HCT116 (cell line): ENCODE measurements around the gene ATP13A2. TPM values are rescaled to one million over a fixed set of nuclear protein-coding genes. Genes with fewer than 3 reads are reported as not detected.

Source experiments
- ATAC-seq: fragments of 200-7000 bp; cut with Tn5 transposase; 2 replicates; pipeline ENCODE4 v1.9.1; 2020; ENCODE audit warnings: mild to moderate bottlenecking, moderate library complexity
- BruUV-seq: library from RNA; stranded (reverse); fragments of 400-500 nt; replicated peaks from 2 replicates; lab custom pipeline; 2021; lab: Mats Ljungman, UMichigan
- CTCF ChIA-PET: fragments of 300-600 bp; sonication (Branson Sonifier 250); formaldehyde crosslinking; loops from one replicate; lab custom pipeline; 2021; ENCODE audit warnings: antibody characterized with exemption; lab: Charles Lee
- POLR2A ChIA-PET: fragments of 300-600, 350-600 bp; sonication (Branson Sonifier 250); formaldehyde crosslinking; loops from one replicate; lab custom pipeline; 2021; ENCODE audit warnings: antibody characterized with exemption; lab: Charles Lee
- RAD21 ChIA-PET, 2 experiments: fragments of 300-600 bp; sonication (Branson Sonifier 250); formaldehyde crosslinking; loops; one replicate each; lab custom pipeline; 2023; ENCODE audit warnings: low total read pairs in 2 of 2; ENCODE audit not compliant: uncharacterized antibody in 2 of 2, unreplicated experiment in 2 of 2, low non-redundant PET in 1 of 2; lab: Charles Lee
- DNase-seq: peaks from one replicate; pipeline ENCODE4 v3.0.0-alpha.2; 2010; ENCODE audit warnings: low read depth, low spot score
- H2AFZ ChIP-seq: fragments of 200-600 bp; shearing (Covaris generic), sonication (generic); 2 replicates; pipeline ENCODE4 v1.6.1; 2017; ENCODE audit warnings: low read depth, mixed run types, mixed read lengths, antibody characterized with exemption, low read length; ENCODE audit not compliant: poor library complexity, severe bottlenecking
- H3K27ac ChIP-seq: 2 replicates; pipeline ENCODE4 v1.5.1; 2012; ENCODE audit warnings: low read depth, low read length
- H3K27me3 ChIP-seq: fragments of 200-600 bp; sonication (generic); 2 replicates; pipeline ENCODE4 v1.6.1; 2016; ENCODE audit warnings: mixed run types, low read length, mixed read lengths; ENCODE audit not compliant: insufficient read depth
- H3K36me3 ChIP-seq, 2 experiments: fragments of 200-500 bp in 1 of 2; fragments of 200-600 bp in 1 of 2; sonication (Bioruptor generic) in 1 of 2; sonication (generic) in 1 of 2; 2 replicates each; pipeline versions ENCODE4 v1.5.1 to v1.6.1; 2014 to 2016; ENCODE audit warnings: low read length in 2 of 2, inconsistent platforms in 1 of 2, mixed read lengths in 1 of 2, mixed run types in 1 of 2; ENCODE audit not compliant: insufficient read depth in 2 of 2, control insufficient read depth in 1 of 2
- H3K4me1 ChIP-seq, 2 experiments: fragments of 200-600 bp in 1 of 2; sonication (generic) in 1 of 2; 2 replicates each; pipeline versions ENCODE4 v1.5.1 to v1.6.1; 2012 to 2017; ENCODE audit warnings: low read length in 2 of 2, inconsistent platforms in 1 of 2, mild to moderate bottlenecking in 1 of 2, mixed read lengths in 1 of 2, mixed run types in 1 of 2, moderate library complexity in 1 of 2; ENCODE audit not compliant: insufficient read depth in 2 of 2, control insufficient read depth in 1 of 2
- H3K4me2 ChIP-seq: fragments of 200-600 bp; sonication (generic); 2 replicates; pipeline ENCODE4 v1.6.1; 2017; ENCODE audit warnings: mixed run types, low read length, mixed read lengths
- H3K4me3 ChIP-seq, 2 experiments: fragments of 200-600 bp in 1 of 2; sonication (generic) in 1 of 2; replicated peaks in 1 of 2; 2 replicates each; pipeline ENCODE4 v1.5.1; 2011 to 2016; ENCODE audit warnings: low read length in 2 of 2, control low read depth in 1 of 2, low read depth in 1 of 2, mild to moderate bottlenecking in 1 of 2, mixed read lengths in 1 of 2, mixed run types in 1 of 2
- H3K79me2 ChIP-seq: fragments of 200-600 bp; sonication (generic); 2 replicates; pipeline ENCODE4 v1.6.1; 2017; ENCODE audit warnings: mild to moderate bottlenecking, mixed run types, low read length, moderate library complexity, mixed read lengths; ENCODE audit not compliant: insufficient read depth
- H3K9ac ChIP-seq: fragments of 200-600 bp; sonication (generic); 2 replicates; pipeline ENCODE4 v1.6.1; 2016; ENCODE audit warnings: low read length, mixed read lengths
- H3K9me2 ChIP-seq: fragments of 200-600 bp; sonication (generic), shearing (Covaris generic); 2 replicates; pipeline ENCODE4 v1.6.1; 2017; ENCODE audit warnings: mixed run types, mild to moderate bottlenecking, moderate library complexity; ENCODE audit not compliant: insufficient read depth
- H3K9me3 ChIP-seq, 2 experiments: fragments of 200-500 bp in 1 of 2; fragments of 200-600 bp in 1 of 2; sonication (Bioruptor generic) in 1 of 2; sonication (generic) in 1 of 2; 2 replicates each; pipeline ENCODE4 v1.6.1; 2014 to 2017; ENCODE audit warnings: low read length in 2 of 2, mixed read lengths in 2 of 2, inconsistent platforms in 1 of 2, low read depth in 1 of 2, mild to moderate bottlenecking in 1 of 2, mixed run types in 1 of 2, moderate library complexity in 1 of 2; ENCODE audit not compliant: control insufficient read depth in 1 of 2, insufficient read depth in 1 of 2
- H4K20me1 ChIP-seq: fragments of 200-600 bp; sonication (generic), shearing (Covaris generic); 2 replicates; pipeline ENCODE4 v1.6.1; 2017; ENCODE audit warnings: mixed run types, mild to moderate bottlenecking, moderate library complexity; ENCODE audit not compliant: insufficient read depth
- CBX3 ChIP-seq: IDR thresholded peaks from 2 replicates; pipeline ENCODE4 v1.6.1; 2012; ENCODE audit warnings: low read depth
- CEBPB ChIP-seq: IDR thresholded peaks from 2 replicates; pipeline ENCODE4 v1.6.1; 2012; ENCODE audit warnings: low read depth
- ELF1 ChIP-seq: IDR thresholded peaks from 2 replicates; pipeline ENCODE4 v1.6.1; 2012; ENCODE audit warnings: low read depth, borderline replicate concordance
- EZH2 ChIP-seq: fragments of 200-600 bp; sonication (generic); IDR thresholded peaks from 2 replicates; pipeline ENCODE4 v1.6.1; 2017; ENCODE audit warnings: antibody characterized with exemption, mixed run types
- EZH2phosphoT487 ChIP-seq: fragments of 200-600 bp; IDR thresholded peaks from 2 replicates; pipeline ENCODE4 v1.6.1; 2018; ENCODE audit warnings: antibody characterized with exemption, borderline replicate concordance
- FOSL1 ChIP-seq: IDR thresholded peaks from 2 replicates; pipeline ENCODE4 v1.6.1; 2012; ENCODE audit warnings: low read depth
- MAX ChIP-seq: IDR thresholded peaks from 2 replicates; pipeline ENCODE4 v1.6.1; 2012
- POLR2A ChIP-seq: IDR thresholded peaks from 2 replicates; pipeline ENCODE4 v1.7.0; 2011; ENCODE audit warnings: borderline replicate concordance; ENCODE audit not compliant: insufficient read depth, insufficient read length; ENCODE audit errors: extremely low read depth
- POLR2AphosphoS5 ChIP-seq: IDR thresholded peaks from 2 replicates; pipeline ENCODE4 v1.6.1; 2011; ENCODE audit warnings: mild to moderate bottlenecking, low read depth, low read length, moderate library complexity
- RAD21 ChIP-seq: IDR thresholded peaks from 2 replicates; pipeline ENCODE4 v1.6.1; 2012; ENCODE audit warnings: low read depth, mild to moderate bottlenecking
- REST ChIP-seq: IDR thresholded peaks from 2 replicates; pipeline ENCODE4 v1.6.1; 2012; ENCODE audit warnings: low read depth
- TCF7L2 ChIP-seq: IDR thresholded peaks from 2 replicates; pipeline ENCODE4 v1.7.0; 2011; ENCODE audit warnings: borderline replicate concordance, inconsistent platforms; ENCODE audit not compliant: insufficient read depth, insufficient read length; ENCODE audit errors: extremely low read depth
- YY1 ChIP-seq: IDR thresholded peaks from 2 replicates; pipeline ENCODE4 v1.6.1; 2011; ENCODE audit warnings: low read length, low read depth, moderate library complexity, mild to moderate bottlenecking; ENCODE audit not compliant: insufficient replicate concordance; ENCODE audit errors: extremely low read depth
- ZFX ChIP-seq: fragments of 450-650 bp; IDR thresholded peaks from 2 replicates; pipeline ENCODE4 v1.6.1; 2017
- intact Hi-C: fragments of 100-400 bp; cut with micrococcal nuclease; formaldehyde crosslinking; loops from 2 replicates; pipeline ENCODE4 v1.10.0; 2022
- total RNA-seq: library from RNA; stranded (reverse); gene quantifications from one replicate; pipeline ENCODE4 v1.2.1, GENCODE V29; 2021; ENCODE audit not compliant: unreplicated experiment

ATP13A2 gene
- total RNA-seq, 1 experiment from 2014 or later, result 60.5 TPM

- H3K79me2 ChIP-seq, result no peaks in the 10 kb centered on the region
- BruUV-seq, result no TSS peak
- no peaks in the 10 kb centered on the region for H3K27me3 ChIP-seq
- no peaks in the 10 kb centered on the region for H3K9me3 ChIP-seq
- H3K9me2 ChIP-seq, result no peaks in the 10 kb centered on the region
- no peak overlapping the region for H3K4me2 ChIP-seq
- DNase-seq (no peak), ATAC-seq (no peak)
- peaks cover 45 to 74% of the 10 kb centered on the region in 2 experiments for H3K36me3 ChIP-seq
- ChIA-PET CTCF (no interaction called here), POLR2A (no interaction called here), RAD21 (no interaction called here)
- intact Hi-C loops, result no loop called here
- H3K27ac ChIP-seq, result no peak overlapping the region
- H3K4me3 ChIP-seq, result no peak overlapping the region
- no peak overlapping the region for H2AFZ ChIP-seq
- no peak overlapping the region for H3K9ac ChIP-seq
- TF ChIP-seq CBX3 (no peak), RAD21 (no peak), POLR2A (no peak), FOSL1 (no peak), TCF7L2 (no peak), MAX (no peak), POLR2AphosphoS5 (no peak), ZFX (no peak), EZH2phosphoT487 (no peak), ELF1 (no peak), REST (no peak), CEBPB (no peak), YY1 (no peak), EZH2 (no peak)
- H4K20me1 ChIP-seq, result no peaks in the 10 kb centered on the region; the same call in 1 of the 2 replicates
- no peaks in the 10 kb centered on the region for H3K4me1 ChIP-seq
Observed at GRCh38 chr1:17024721-17025120, 13.0 kb upstream of the ATP13A2 start.
